SK-N-SH (cell line): ENCODE measurements around the gene SULT1E1. TPM values are rescaled to one million over a fixed set of nuclear protein-coding genes. Genes with fewer than 3 reads are reported as not detected.

Source experiments
- CTCF ChIA-PET: fragments of 300-600, 350-600 bp; formaldehyde crosslinking; extraction: SDS; loops from one replicate; lab custom pipeline; 2021; lab: Yijun Ruan, JAX
- POLR2A ChIA-PET: fragments of 350-600 bp; sonication (Branson Sonifier 250); formaldehyde crosslinking; extraction: SDS; loops from one replicate; lab custom pipeline; 2020; ENCODE audit warnings: antibody characterized with exemption, inconsistent platforms; lab: Yijun Ruan, JAX
- DNase-seq: peaks from one replicate; pipeline ENCODE4 v3.0.0; 2012
- H2AFZ ChIP-seq: fragments of 200-600 bp; sonication (generic); 2 replicates; pipeline ENCODE4 v1.8.1; 2016; ENCODE audit warnings: antibody characterized with exemption, mild to moderate bottlenecking, low read depth
- H3F3A ChIP-seq: fragments of 200-600 bp; sonication (generic); replicated peaks from 2 replicates; pipeline ENCODE3; 2016; ENCODE audit warnings: antibody characterized with exemption, mild to moderate bottlenecking; ENCODE audit not compliant: insufficient read depth
- H3K27ac ChIP-seq, 2 experiments: fragments of 200-500 bp in 1 of 2; fragments of 200-600 bp in 1 of 2; sonication (Bioruptor generic) in 1 of 2; sonication (generic), shearing (Covaris generic) in 1 of 2; 2 replicates each; pipeline versions ENCODE4 v1.5.1 to v1.6.1; 2014 to 2016; ENCODE audit warnings: low read depth in 2 of 2, inconsistent platforms in 1 of 2, low read length in 1 of 2, mild to moderate bottlenecking in 1 of 2, mixed read lengths in 1 of 2
- H3K27me3 ChIP-seq: fragments of 200-600 bp; sonication (generic), shearing (Covaris generic); 2 replicates; pipeline ENCODE4 v1.6.1; 2016; ENCODE audit warnings: mixed run types; ENCODE audit not compliant: insufficient read depth
- H3K36me3 ChIP-seq, 2 experiments: fragments of 200-500 bp in 1 of 2; fragments of 200-600 bp in 1 of 2; sonication (Bioruptor generic) in 1 of 2; sonication (generic) in 1 of 2; replicated peaks in 1 of 2; 2 replicates each; pipeline versions ENCODE3 to v1.5.1; 2014 to 2016; ENCODE audit warnings: low read length in 1 of 2, mild to moderate bottlenecking in 1 of 2; ENCODE audit not compliant: insufficient read depth in 2 of 2, control insufficient read depth in 1 of 2
- H3K4me1 ChIP-seq, 2 experiments: fragments of 200-500 bp in 1 of 2; fragments of 200-600 bp in 1 of 2; sonication (Bioruptor generic) in 1 of 2; sonication (generic), shearing (Covaris generic) in 1 of 2; 2 replicates each; pipeline versions ENCODE4 v1.5.1 to v1.6.1; 2014 to 2016; ENCODE audit warnings: low read depth in 1 of 2, low read length in 1 of 2, mixed run types in 1 of 2; ENCODE audit not compliant: insufficient read depth in 2 of 2, control insufficient read depth in 1 of 2
- H3K4me2 ChIP-seq: fragments of 200-600 bp; sonication (generic), shearing (Covaris generic); 2 replicates; pipeline ENCODE4 v1.6.1; 2017; ENCODE audit warnings: mixed run types
- H3K4me3 ChIP-seq, 2 experiments: fragments of 200-500 bp in 1 of 2; fragments of 200-600 bp in 1 of 2; sonication (Bioruptor generic) in 1 of 2; sonication (generic), shearing (Covaris generic) in 1 of 2; 2 replicates each; pipeline versions ENCODE4 v1.5.1 to v1.8.1; 2014 to 2016; ENCODE audit warnings: low read depth in 2 of 2, inconsistent platforms in 1 of 2, low read length in 1 of 2, mild to moderate bottlenecking in 1 of 2, mixed read lengths in 1 of 2, moderate library complexity in 1 of 2
- H3K79me2 ChIP-seq: fragments of 200-600 bp; sonication (generic); 2 replicates; pipeline ENCODE4 v1.8.1; 2017; ENCODE audit warnings: mild to moderate bottlenecking; ENCODE audit not compliant: insufficient read depth
- H3K9ac ChIP-seq: fragments of 200-600 bp; sonication (generic); 2 replicates; pipeline ENCODE4 v1.6.1; 2017; ENCODE audit warnings: mixed run types
- H3K9me2 ChIP-seq: fragments of 200-600 bp; sonication (generic); 2 replicates; pipeline ENCODE4 v1.6.1; 2017; ENCODE audit warnings: mixed run types
- H3K9me3 ChIP-seq: fragments of 200-600 bp; sonication (generic); 2 replicates; pipeline ENCODE4 v1.6.1; 2017; ENCODE audit warnings: mixed run types, mild to moderate bottlenecking, moderate library complexity
- H4K20me1 ChIP-seq: fragments of 200-600 bp; sonication (generic); 2 replicates; pipeline ENCODE4 v1.6.1; 2017; ENCODE audit warnings: mild to moderate bottlenecking, mixed run types; ENCODE audit not compliant: insufficient read depth
- CTCF ChIP-seq: fragments of 200-600 bp; sonication (generic); IDR thresholded peaks from 2 replicates; pipeline ENCODE4 v1.6.1; 2017; ENCODE audit warnings: antibody characterized with exemption, mild to moderate bottlenecking, moderate library complexity
- EP300 ChIP-seq, 2 experiments: IDR thresholded peaks; 2 replicates each; pipeline versions ENCODE4 v1.4.0 to v1.6.1; 2012; ENCODE audit warnings: borderline replicate concordance in 1 of 2, low read depth in 1 of 2, low read length in 1 of 2
- GABPA ChIP-seq: IDR thresholded peaks from 2 replicates; pipeline ENCODE4 v1.4.0; 2012; ENCODE audit warnings: low read depth, mild to moderate bottlenecking
- MEF2A ChIP-seq: IDR thresholded peaks from 2 replicates; pipeline ENCODE4 v1.4.0; 2012; ENCODE audit warnings: low read depth, borderline replicate concordance
- MXI1 ChIP-seq: IDR thresholded peaks from 2 replicates; pipeline ENCODE4 v1.6.1; 2012; ENCODE audit warnings: mild to moderate bottlenecking, low read depth, low read length, improper control_type of control experiment
- NFIC ChIP-seq: IDR thresholded peaks from 2 replicates; pipeline ENCODE4 v1.4.0; 2012; ENCODE audit warnings: borderline replicate concordance
- RAD21 ChIP-seq: IDR thresholded peaks from 2 replicates; pipeline ENCODE4 v1.6.1; 2012; ENCODE audit warnings: mild to moderate bottlenecking, low read length
- SIN3A ChIP-seq: IDR thresholded peaks from 2 replicates; pipeline ENCODE4 v1.6.1; 2012; ENCODE audit warnings: low read depth, mild to moderate bottlenecking, low read length, moderate library complexity, borderline replicate concordance
- TCF12 ChIP-seq: IDR thresholded peaks from 2 replicates; pipeline ENCODE4 v1.4.0; 2012
- YY1 ChIP-seq: IDR thresholded peaks from 2 replicates; pipeline ENCODE4 v1.4.0; 2012; ENCODE audit warnings: low read depth, mild to moderate bottlenecking
- WGBS: methylation state at CpG from one replicate; pipeline ENCODE4 v1.1.6; 2017; ENCODE audit warnings: low lambda C conversion rate; 5-methylcytosine and 5-hydroxymethylcytosine counted together
- polyA plus RNA-seq, 3 experiments: library from polyadenylated mRNA; depleted of rRNA; stranded (reverse); fragments of >200 nt; gene quantifications; 2 replicates each; pipeline ENCODE4 v1.2.3, GENCODE V29; 2012
- TF ChIP-seq, protein P1 (sequence below): IDR thresholded peaks from 2 replicates; pipeline ENCODE4 v1.4.0; 2012; ENCODE audit warnings: low read depth, borderline replicate concordance
- TF ChIP-seq, protein P2 (sequence below): IDR thresholded peaks from 2 replicates; pipeline ENCODE4; 2012

The SULT1E1 gene
- polyA plus RNA-seq, 1 of the 3 experiments (the other 2 are of a cell fraction), result 13.7 TPM

GRCh38 chr4:69823048-69823447 lies 36.9 kb downstream of the SULT1E1 start (continued):
- TF ChIP-seq, protein P1, sequence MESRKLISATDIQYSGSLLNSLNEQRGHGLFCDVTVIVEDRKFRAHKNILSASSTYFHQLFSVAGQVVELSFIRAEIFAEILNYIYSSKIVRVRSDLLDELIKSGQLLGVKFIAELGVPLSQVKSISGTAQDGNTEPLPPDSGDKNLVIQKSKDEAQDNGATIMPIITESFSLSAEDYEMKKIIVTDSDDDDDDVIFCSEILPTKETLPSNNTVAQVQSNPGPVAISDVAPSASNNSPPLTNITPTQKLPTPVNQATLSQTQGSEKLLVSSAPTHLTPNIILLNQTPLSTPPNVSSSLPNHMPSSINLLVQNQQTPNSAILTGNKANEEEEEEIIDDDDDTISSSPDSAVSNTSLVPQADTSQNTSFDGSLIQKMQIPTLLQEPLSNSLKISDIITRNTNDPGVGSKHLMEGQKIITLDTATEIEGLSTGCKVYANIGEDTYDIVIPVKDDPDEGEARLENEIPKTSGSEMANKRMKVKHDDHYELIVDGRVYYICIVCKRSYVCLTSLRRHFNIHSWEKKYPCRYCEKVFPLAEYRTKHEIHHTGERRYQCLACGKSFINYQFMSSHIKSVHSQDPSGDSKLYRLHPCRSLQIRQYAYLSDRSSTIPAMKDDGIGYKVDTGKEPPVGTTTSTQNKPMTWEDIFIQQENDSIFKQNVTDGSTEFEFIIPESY, result no peak
- no peak for TF ChIP-seq MEF2A
- no peak for TF ChIP-seq CTCF
- TF ChIP-seq RAD21, result no peak
- TF ChIP-seq YY1, result no peak
- no peak for TF ChIP-seq EP300 (IDR thresholded peaks at IDR 0.05; ENCODE audit: borderline replicate concordance in 1 of 2, low read depth in 1 of 2, low read length in 1 of 2)
- no peak for TF ChIP-seq TCF12
- TF ChIP-seq, protein P2, sequence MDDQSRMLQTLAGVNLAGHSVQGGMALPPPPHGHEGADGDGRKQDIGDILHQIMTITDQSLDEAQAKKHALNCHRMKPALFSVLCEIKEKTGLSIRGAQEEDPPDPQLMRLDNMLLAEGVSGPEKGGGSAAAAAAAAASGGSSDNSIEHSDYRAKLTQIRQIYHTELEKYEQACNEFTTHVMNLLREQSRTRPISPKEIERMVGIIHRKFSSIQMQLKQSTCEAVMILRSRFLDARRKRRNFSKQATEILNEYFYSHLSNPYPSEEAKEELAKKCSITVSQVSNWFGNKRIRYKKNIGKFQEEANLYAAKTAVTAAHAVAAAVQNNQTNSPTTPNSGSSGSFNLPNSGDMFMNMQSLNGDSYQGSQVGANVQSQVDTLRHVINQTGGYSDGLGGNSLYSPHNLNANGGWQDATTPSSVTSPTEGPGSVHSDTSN, result no peak
- TF ChIP-seq SIN3A, result no peak
- no peak for TF ChIP-seq MXI1

GRCh38 chr4:69822198-69822597 lies 37.7 kb downstream of the SULT1E1 start:
- H3K27me3 ChIP-seq, result no peaks in the 10 kb centered on the region
- no peak overlapping the region for H3K27ac ChIP-seq
- H3K9ac ChIP-seq, result no peak overlapping the region
- H2AFZ ChIP-seq, result no peak overlapping the region
- H3K9me3 ChIP-seq, result no peaks in the 10 kb centered on the region
- CTCF ChIA-PET, result interaction anchor here (1.2 kb wide), 1 partner anchor 31 kb away, joined by 3 read pairs; no protein-coding TSS in a partner anchor
- WGBS, result 33% methylated on average over 5 of the region's 5 CpGs
- no peaks in the 10 kb centered on the region for H3K36me3 ChIP-seq
- TF ChIP-seq GABPA (no peak), MXI1 (no peak), NFIC (no peak)
- TF ChIP-seq, protein P1, result no peak
- TF ChIP-seq, all 33 proteins: peak for 0
- H3K4me2 ChIP-seq, result no peak overlapping the region
- H3F3A ChIP-seq, result peaks cover 3% of the 10 kb centered on the region
- POLR2A ChIA-PET, result no interaction called here
- H3K4me3 ChIP-seq, result no peak overlapping the region
- H3K79me2 ChIP-seq, result no peaks in the 10 kb centered on the region
- DNase-seq, result no peak
- no peaks in the 10 kb centered on the region for H3K9me2 ChIP-seq
- H4K20me1 ChIP-seq, result no peaks in the 10 kb centered on the region
- H3K4me1 ChIP-seq, result no peaks in the 10 kb centered on the region
